Activated CD4-positive, alpha-beta T cell treated with anti-CD3 and anti-CD28 coated beads, Interleukin-2, amount 50 U/mL, for 48 hours (primary cell): ENCODE data around the gene JPH2.

Experiments used
- DNase-seq, 2 experiments: peaks; one replicate each; pipeline ENCODE4 v3.0.0-alpha.2; 2020

The JPH2 gene

DNA sequence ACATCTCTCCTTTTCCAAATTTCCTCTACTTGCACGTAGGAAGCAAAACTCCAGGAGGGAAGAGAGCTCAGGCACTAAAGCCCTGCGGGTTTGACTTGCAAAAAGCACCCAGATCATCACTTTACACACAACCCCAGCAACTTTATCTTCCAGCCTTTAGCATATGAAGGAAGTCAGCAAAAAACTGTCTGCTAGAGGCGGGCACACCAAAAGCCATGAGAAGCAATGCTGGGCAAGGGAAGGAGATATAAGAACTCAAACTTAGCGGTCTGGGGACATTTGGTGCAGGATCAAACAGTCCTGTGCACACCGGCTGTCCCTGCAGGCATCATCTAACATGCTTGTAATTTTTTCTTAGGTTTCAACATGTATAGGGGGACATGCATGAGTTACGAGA is 113.3 kb downstream of the JPH2 start:
- DNase-seq: no peak

DNA sequence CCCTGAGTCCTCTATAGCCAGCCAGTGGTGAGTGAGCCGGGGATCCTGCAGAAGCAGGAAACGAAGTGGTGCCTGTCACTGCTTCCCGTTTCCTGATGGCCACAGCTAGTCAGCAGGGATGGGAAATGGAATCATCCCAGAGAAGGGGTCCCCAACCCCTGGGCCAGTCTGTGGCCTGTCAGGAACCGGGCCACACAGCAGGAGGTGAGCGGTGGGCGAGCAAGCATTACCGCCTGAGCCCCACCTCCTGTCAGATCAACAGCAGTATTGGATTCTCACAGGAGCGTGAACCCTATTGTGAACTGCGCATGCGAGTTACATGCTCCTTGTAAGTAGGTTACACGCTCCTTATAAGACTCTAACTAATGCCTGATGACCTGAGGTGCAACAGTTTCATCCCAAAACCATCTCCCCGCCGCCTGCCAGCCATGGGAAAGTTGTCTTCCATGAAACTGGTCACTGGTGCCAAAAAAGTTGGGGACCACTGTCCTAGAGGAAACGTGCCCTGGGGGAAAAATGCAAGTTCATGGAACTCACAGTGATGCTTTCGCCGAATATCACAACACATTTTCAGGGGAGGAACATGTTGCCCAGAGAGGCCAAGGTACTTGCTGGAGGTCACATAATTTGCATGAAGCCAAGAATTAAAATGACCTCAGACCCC is 113.8 kb downstream of the JPH2 start:
- no peak for DNase-seq

DNA sequence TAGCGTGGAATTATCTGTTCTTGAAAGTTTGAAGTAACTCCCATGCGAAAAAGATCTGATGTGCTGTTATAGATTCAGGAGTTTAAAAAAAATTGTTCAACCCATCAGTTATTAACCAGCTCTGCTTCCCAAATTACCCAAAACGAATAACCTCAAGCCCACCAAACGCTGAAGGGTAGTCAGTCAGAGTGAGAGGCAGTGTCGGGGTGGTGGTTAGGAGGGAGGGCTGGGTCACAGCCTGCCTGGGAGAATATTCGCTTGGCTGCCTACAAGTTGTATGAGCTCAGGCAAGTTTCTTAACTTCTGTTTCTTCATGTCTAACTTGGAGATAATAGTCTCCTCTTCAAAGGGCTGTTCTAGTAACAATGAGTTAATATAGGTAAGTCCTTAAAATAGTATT is 114.6 kb downstream of the JPH2 start:
- DNase-seq: no peak

DNA sequence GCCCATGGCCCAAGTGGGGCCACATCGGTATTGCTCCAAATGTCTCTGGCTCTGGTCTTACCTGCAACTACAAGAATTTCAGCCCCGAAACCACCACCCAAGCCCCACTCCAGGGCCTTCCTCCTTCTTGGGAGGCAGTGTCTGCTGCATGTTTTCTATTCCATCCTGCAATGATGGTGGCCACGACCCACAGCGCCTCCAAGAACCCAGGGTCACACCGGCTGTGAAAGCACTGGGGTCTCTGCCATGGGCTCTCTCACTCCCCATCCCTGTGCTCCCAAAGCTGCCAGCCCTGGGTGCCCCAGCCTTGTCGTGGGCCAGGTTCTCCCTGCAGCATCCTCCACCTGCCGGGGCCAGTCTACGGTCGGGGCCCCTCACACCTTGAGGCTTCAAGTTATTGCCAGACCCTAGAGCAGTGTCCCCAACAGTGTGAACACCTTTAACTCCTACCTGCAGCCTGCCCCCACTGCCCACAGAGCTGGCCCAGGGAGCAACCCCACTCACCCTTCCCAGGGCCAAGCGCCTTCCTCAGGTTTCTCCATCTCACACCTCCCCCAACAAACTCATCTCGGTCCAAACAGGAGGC is 115.4 kb downstream of the JPH2 start:
- no peak for DNase-seq

DNA sequence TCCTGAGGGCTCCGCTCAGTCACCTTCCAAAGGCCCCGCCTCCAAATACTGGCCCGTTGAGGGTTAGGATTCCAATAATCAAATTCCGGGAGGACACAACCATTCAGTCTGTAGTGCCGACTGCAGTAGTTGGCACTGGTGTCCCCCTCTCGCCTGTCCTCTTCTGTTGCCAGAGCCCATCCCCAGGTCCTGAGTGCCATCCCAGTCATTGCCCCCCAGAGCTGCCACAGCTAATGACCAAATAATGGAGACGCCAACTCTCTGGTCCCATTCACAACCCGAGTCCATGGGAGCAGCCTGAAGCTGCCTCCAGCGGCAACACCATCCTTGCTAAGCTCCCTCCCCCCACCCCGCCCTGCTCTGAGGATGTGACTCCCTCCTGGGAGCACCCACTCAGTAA is 115.9 kb downstream of the JPH2 start:
- no peak for DNase-seq

DNA sequence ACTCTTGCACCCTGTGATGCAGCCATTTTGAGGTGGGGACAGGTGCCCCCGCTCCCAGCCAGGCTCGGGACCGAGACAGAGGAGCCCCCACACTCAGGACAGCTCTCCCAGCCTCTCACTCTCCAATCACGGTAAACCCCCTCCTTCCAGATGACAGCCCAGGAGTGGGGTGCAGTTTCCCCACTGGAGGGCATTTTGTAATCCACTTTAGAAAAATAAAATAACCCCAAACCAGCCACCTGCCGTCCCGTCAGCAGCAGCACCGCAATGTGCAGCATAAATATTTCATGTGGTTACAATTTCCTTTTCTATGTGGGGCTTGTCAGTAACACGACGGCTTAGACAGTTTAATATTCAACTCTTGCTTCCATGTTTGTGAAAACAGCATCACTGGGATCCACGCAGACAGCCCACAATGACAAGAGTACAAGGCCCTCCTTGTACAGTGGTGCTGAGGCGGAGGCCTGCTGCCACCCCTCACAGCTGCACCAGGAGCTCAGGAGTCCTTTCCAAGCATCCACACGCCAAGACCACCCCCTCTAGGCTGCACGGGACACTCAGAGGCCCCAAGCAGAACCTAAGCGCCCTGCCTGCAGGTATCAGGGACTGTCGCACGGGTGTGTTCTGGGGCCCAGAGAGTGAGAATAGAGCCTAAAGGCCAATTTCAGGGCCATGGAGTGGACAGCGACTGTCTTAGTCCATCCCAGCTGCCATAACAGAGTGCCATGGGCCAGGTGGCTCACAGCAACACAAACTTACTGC is 116.7 kb downstream of the JPH2 start:
- DNase-seq: peak in 1 of 2 experiments; percentile 15

DNA sequence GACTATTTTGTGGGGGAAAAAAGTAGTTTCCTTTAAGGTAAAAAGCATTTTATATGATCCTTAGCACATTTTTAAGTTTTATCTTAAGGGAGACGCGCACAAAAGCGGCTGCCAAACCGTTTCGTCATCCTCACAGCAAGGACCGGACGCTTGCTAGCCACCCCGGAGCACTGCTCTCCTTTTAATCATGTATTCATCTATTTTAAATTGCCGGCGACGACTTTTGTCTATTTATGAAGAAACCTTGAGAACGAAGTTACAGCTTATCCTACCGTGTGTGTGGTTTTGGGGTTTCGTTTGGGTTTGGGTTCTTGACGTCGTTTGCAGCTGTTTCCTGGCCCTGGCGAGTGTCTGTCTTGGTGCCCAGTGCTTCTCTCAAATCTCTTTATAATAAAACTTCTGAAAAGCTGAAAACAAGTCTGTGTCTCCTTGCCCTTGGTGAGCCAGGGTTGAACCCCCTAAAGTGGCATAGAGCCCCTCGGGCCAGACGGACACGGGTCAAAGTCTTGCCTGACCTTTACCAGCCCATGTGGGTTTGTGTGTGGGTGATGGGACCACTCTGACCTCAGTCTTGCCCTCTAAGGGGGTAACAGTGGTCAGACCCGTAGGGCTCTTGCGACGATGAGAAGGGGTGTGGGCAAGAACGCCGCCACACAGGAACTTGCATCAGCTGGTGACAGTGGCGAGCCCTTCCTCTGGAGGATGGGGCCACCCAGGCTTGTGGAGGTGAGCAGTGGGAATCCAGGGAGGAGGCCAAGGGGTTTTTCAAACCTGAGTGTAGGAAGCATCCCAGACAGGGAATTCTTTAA is 117.6 kb downstream of the JPH2 start:
- peak; percentile 46 to 59 for DNase-seq

DNA sequence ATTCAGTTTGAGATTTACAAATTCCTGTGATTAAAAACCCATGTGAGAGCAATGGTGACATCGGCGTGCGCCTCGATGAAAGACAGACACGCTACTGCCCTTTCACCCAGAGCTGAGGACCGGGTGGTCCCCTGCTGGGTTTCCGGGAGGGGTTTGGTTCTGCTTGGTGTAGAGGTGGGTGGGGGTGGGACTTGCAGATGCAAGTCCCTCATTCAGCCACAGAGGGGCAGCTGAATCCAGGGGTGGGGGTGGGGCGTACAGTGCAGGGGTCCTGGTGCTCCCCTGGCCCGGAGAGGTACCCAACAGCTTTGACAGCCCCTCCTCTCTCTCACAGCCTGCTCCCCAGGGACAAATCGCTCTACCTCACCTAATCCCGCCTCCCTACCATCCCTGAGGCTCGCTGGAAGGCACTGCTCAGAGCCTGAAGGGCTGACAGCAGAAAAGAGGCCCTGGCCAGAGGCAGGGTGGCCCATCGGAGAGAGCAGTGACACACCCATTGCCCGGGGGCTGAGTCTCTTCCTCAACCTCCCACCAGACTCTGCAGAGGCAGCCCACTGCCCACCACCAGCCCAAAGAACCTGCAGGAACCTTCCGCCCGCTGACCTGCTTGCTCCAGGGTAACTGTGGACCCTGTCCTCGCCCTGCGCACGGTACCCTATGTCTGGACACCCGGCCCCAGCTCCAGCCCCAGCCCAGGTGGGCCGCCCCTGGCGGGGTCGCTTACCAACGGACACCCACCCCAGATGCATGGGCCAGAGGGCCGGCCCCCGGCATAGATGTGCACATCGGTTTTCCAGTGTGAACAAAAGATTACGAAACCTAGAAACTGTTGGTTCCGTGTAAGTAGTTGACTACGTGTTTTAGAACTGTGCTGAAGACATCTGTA is 118.4 kb downstream of the JPH2 start:
- DNase-seq: no peak

DNA sequence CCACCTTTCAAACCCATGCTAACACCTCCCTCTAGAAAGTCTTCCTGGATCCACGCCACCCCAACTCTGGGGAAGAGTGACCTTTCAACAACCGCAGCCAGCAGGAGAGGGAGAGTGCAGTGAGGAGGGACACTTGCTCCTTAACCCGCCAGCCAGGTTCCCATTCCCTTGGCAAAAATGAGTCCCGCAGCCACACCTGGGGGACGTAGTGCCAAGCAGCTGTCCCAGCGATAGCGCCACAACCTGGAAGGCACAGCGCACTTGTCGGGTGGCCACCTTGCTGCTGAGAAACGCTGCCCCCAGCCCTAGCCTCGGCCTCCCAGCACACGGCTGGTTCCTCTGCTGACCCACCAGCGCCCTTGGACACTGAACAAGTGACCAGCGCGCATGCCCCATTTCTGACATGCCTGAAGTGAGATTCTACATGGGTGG is 119.3 kb downstream of the JPH2 start:
- no peak for DNase-seq

DNA sequence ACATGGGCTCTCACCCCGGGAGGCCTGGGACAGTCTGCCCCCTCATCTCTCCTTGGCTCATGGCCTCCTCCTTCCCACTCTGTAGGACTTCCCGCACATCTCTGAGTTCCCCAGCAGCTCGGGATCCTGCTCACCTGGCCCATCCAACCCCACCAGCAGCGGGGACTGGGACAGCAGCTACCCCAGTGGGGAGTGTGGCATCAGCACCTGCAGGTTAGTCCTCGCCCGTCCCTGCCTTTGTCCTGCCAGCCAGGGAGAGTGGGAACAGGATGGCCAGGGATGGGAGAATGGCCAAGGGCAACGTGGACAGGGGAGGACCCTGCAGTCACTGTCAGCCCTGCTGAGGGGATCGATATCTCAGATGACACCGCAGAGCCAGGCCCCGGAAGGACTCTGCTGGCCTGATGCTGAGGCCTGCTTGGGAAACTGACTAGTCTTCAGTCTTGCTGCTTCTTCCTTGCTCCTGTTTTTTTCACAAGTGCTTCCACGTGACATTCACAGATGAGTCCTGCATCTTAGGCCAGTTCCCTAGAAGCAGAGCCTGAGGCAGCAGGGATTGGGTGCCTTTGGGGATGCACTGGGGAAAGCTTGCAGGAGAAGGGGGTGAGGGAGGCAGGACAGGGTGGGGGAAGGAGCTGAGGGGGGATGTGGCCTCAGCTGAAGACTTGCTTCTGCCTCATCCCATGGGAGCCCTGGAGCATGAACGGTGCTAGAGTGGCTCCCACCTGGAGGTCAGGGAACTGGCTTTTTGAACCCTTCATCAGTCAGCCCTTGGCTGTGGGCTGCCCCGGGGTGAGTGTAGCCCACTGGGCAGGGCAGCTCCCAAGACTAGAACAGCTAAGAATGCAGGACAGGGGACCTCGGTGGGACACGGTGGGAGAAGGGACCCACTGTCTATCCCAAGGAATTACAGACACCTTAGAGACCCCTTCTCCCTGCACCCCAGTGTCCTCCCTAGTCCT is 120.1 kb downstream of the JPH2 start:
- DNase-seq: no peak

DNA sequence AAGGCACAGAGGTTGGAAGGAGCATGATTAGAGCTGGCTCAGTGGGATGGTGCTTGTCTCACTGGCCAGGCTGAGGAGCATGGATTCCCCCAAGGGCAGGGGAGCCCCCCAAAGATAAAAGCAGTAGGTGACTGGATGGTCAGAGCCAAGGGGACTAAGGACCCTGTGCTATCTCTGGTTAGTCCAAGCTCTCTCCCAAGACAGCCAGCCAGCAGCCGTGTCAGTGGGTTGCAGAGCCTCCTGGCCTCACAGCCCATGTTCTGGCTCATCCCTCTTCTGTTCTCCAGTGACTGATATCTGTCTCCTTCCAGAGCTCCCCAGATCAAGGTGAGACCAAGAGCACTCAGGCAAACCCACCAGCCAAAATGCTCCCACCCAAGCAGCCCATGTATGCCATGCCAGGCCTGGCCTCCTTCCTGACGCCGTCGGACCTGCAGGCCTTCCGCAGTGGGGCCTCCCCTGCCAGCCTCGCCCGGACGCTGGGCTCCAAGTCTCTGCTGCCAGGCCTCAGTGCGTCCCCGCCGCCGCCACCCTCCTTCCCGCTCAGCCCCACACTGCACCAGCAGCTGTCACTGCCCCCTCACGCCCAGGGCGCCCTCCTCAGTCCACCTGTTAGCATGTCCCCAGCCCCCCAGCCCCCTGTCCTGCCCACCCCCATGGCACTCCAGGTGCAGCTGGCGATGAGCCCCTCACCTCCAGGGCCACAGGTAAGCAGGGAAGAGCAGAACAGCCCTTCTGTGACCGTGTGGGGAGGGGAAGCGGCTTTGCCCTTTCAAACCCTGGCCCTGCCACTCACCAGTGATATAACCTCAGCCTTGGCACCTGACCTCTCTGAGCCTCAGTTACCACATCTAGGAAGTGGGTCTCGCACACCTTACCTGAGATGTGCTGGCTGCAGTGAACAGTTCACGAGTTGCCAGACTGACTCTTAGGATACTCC is 121.3 kb downstream of the JPH2 start:
- DNase-seq: no peak

DNA sequence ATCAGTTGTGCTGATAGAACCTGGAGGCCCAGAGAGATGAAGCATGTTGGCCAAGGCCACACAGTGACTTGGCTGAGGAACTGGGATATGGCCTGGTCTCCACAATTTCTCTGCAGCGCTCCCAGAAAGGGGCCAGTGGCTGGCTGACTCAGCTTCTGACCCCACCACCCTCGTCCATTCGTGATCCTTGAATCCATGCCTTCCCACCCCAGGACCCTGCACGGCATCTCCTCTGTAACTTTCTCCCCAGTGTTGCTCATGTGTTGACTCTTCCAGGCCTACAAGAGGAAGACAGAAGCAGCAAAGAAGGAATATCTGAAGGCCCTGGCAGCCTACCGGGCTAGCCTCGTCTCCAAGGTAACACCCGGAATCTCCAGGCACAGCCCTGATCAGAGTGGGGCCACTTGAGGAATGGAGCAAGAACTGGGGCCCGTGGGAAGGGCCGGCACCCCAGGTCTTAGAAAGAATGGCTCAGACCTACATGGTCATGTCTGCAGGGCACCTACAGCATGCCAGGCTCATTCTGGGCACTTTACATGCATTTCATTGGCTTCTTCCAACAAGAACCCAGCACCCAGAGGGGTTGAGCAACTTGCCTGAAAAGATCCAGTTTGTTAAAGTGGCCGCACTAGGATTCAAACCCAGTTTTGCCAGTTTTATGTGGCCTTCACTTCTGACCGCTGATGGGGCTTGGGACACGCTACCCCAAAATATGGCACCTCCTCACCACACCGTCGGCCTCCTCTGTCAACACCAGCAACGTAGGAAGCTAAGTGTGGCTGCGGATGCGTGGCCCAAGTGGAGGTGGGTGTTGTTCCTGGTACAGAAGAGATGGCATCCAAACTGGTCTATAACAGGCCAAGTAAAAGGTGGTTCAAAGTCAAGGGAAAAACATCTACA is 122.2 kb downstream of the JPH2 start:
- no peak for DNase-seq
